DND-41 (cell line): ENCODE measurements around the gene GPC3.

Experiments
- ATAC-seq: fragments of 200-7000 bp; cut with Tn5 transposase; 3 replicates; pipeline ENCODE4 v1.9.1; 2021; ENCODE audit warnings: low read depth; ENCODE audit not compliant: insufficient read depth
- DNase-seq: peaks from one replicate; pipeline ENCODE4 v3.0.0-alpha.2; 2020
- H2AFZ ChIP-seq: 2 replicates; pipeline ENCODE4 v1.6.0; 2012; ENCODE audit warnings: low read depth, low read length
- H3K27ac ChIP-seq: 2 replicates; pipeline ENCODE4 v1.5.1; 2012; ENCODE audit warnings: low read length, inconsistent platforms
- H3K27me3 ChIP-seq: fragments of 200-600 bp; sonication (generic); 2 replicates; pipeline ENCODE4 v1.6.0; 2012; ENCODE audit warnings: low read length, mild to moderate bottlenecking, inconsistent platforms; ENCODE audit not compliant: insufficient read depth, poor library complexity
- H3K36me3 ChIP-seq: 2 replicates; pipeline ENCODE4 v1.5.1; 2012; ENCODE audit warnings: low read length, inconsistent platforms; ENCODE audit not compliant: insufficient read depth
- H3K4me1 ChIP-seq: 2 replicates; pipeline ENCODE4 v1.5.1; 2012; ENCODE audit warnings: mild to moderate bottlenecking, low read length; ENCODE audit not compliant: insufficient read depth
- H3K4me2 ChIP-seq: 2 replicates; pipeline ENCODE4 v1.6.0; 2012; ENCODE audit warnings: mild to moderate bottlenecking, moderate library complexity, low read length, inconsistent platforms; ENCODE audit not compliant: insufficient read depth
- H3K4me3 ChIP-seq, 2 experiments: fragments of 200-600 bp in 1 of 2; shearing (Covaris generic) in 1 of 2; 2 replicates each; pipeline ENCODE4 v1.5.1; 2012 to 2016; ENCODE audit warnings: inconsistent platforms in 2 of 2, low read length in 2 of 2, mild to moderate bottlenecking in 2 of 2, low read depth in 1 of 2, moderate library complexity in 1 of 2
- H3K79me2 ChIP-seq: 2 replicates; pipeline ENCODE4 v1.6.0; 2012; ENCODE audit warnings: low read length, inconsistent platforms; ENCODE audit not compliant: insufficient read depth
- H3K9ac ChIP-seq: 2 replicates; pipeline ENCODE4 v1.6.0; 2012; ENCODE audit warnings: low read depth, mild to moderate bottlenecking, inconsistent platforms, low read length, moderate library complexity
- H3K9me3 ChIP-seq: 2 replicates; pipeline ENCODE4 v1.5.1; 2012; ENCODE audit warnings: low read length, moderate library complexity, mild to moderate bottlenecking, inconsistent platforms; ENCODE audit not compliant: insufficient read depth, severe bottlenecking
- H4K20me1 ChIP-seq: 2 replicates; pipeline ENCODE4 v1.6.0; 2012; ENCODE audit warnings: low read length; ENCODE audit not compliant: insufficient read depth
- CTCF ChIP-seq: IDR thresholded peaks from 2 replicates; pipeline ENCODE4 v1.5.1; 2012; ENCODE audit warnings: borderline replicate concordance, low read length, moderate library complexity, mild to moderate bottlenecking; ENCODE audit not compliant: poor library complexity, severe bottlenecking; ENCODE audit errors: extremely low read depth
- EZH2 ChIP-seq: IDR thresholded peaks from 3 replicates; pipeline ENCODE4 v1.6.1; 2012; ENCODE audit warnings: borderline replicate concordance, low read depth, mild to moderate bottlenecking, moderate library complexity, low read length, inconsistent platforms; ENCODE audit not compliant: severe bottlenecking

Gene GPC3

DNA sequence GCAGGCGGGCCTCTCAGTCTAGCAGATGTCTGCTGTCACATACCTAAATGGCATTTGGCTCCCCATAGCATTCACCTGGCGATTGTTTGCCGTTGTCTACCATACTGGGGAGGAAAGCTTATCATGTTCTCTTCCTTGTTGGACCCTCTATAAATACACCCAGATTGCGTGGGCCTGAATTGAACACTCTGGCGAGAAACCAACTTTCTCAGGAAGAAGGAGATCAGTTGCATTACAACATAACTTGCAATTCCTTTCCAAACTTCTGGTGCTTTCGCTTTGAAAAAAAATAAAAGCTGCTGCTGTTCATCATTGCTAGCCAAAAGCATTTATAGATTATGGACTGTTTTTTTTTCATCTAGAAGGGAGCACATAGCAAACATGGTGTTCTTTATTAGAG is 340.1 kb downstream of the GPC3 start:
- H3K9ac ChIP-seq = no peak overlapping the region
- no peak overlapping the region for H3K27ac ChIP-seq
- no peaks in the 10 kb centered on the region for H3K36me3 ChIP-seq
- no peak overlapping the region for H3K4me3 ChIP-seq
- no peaks in the 10 kb centered on the region for H3K9me3 ChIP-seq
- no peaks in the 10 kb centered on the region for H4K20me1 ChIP-seq
- no peak overlapping the region for H2AFZ ChIP-seq
- H3K79me2 ChIP-seq = no peaks in the 10 kb centered on the region
- no peaks in the 10 kb centered on the region for H3K27me3 ChIP-seq
- no peaks in the 10 kb centered on the region for H3K4me1 ChIP-seq
- TF ChIP-seq EZH2 (no peak), CTCF (no peak)
- no peak overlapping the region for H3K4me2 ChIP-seq
- no peak for DNase-seq
- ATAC-seq = no peak

GRCh38 chrX:133640161-133641015 is 345.0 kb downstream of the GPC3 start:
- Histone ChIP-seq H2AFZ (no peak overlapping the region), H3K27me3 (no peaks in the 10 kb centered on the region), H4K20me1 (no peaks in the 10 kb centered on the region), H3K4me1 (no peaks in the 10 kb centered on the region), H3K4me2 (no peak overlapping the region), H3K9me3 (no peaks in the 10 kb centered on the region), H3K79me2 (no peaks in the 10 kb centered on the region), H3K36me3 (no peaks in the 10 kb centered on the region), H3K9ac (no peak overlapping the region), H3K27ac (no peak overlapping the region), H3K4me3 (no peak overlapping the region)
- no peak for TF ChIP-seq CTCF
- TF ChIP-seq EZH2 = no peak
- DNase-seq (no peak), ATAC-seq (no peak)

GRCh38 chrX:133639726-133640125 is 345.7 kb downstream of the GPC3 start:
- Histone ChIP-seq H4K20me1 (no peaks in the 10 kb centered on the region), H3K9ac (no peak overlapping the region)
- no peak for ATAC-seq

More at GRCh38 chrX:133639726-133640125, 345.7 kb downstream of the GPC3 start:
- no peaks in the 10 kb centered on the region for H3K79me2 ChIP-seq
- no peak overlapping the region for H3K4me3 ChIP-seq
- no peak overlapping the region for H3K27ac ChIP-seq
- H3K4me2 ChIP-seq = no peak overlapping the region
- H3K9me3 ChIP-seq = no peaks in the 10 kb centered on the region
- no peak overlapping the region for H2AFZ ChIP-seq
- no peaks in the 10 kb centered on the region for H3K27me3 ChIP-seq
- no peaks in the 10 kb centered on the region for H3K36me3 ChIP-seq
- no peaks in the 10 kb centered on the region for H3K4me1 ChIP-seq
- TF ChIP-seq CTCF (no peak), EZH2 (no peak)
- no peak for DNase-seq
